Bronchus fibroblast of lung (primary cell): ENCODE measurements around the gene RNF39. TPM values are rescaled to one million over a fixed set of nuclear protein-coding genes. Genes with fewer than 3 reads are reported as not detected.

Experiments used
- total RNA-seq: library from RNA; depleted of rRNA; stranded (reverse); fragments of >200 nt; gene quantifications from 2 replicates; pipeline ENCODE4 v1.2.3, GENCODE V29; 2015

RNF39 gene
- not detected in 2 replicates for total RNA-seq

GRCh38 chr6:30075094-30075789 is at the start of gene RNF39:
Gene RNF39, minus strand, starts transcription at chr6:30075769. Its CDS starts 184 bp downstream, at chr6:30075585.

GRCh38 chr6:30113003-30113759 is 37.6 kb upstream of the RNF39 start, which contains the start of gene TRIM31:
Gene TRIM31, minus strand, starts transcription at chr6:30113090. Its CDS starts 285 bp downstream, at chr6:30112805.

GRCh38 chr6:30066577-30067459 is 8.8 kb downstream of the RNF39 start, which contains the start of gene PPP1R11:
Gene PPP1R11, plus strand, starts transcription at chr6:30067198. Its CDS starts 213 bp downstream, at chr6:30067411.

GRCh38 chr6:30061092-30061857 is 14.3 kb downstream of the RNF39 start, which contains the start of gene POLR1H:
Gene POLR1H, plus strand, starts transcription at chr6:30061265. Its CDS starts 260 bp downstream, at chr6:30061525.

Other genes with a start within 250 kb of the RNF39 start
- not detected in 2 replicates for gene HLA-G, start 247.9 kb downstream of the RNF39 start, total RNA-seq
- 133 and 140 TPM in 2 replicates for gene HLA-A, start 133.2 kb downstream of the RNF39 start, total RNA-seq
- gene POLR1H, start 14.5 kb downstream of the RNF39 start, total RNA-seq, result 30.8 and 33.3 TPM in 2 replicates
- 36.4 and 40.7 TPM in 2 replicates for gene PPP1R11, start 8.6 kb downstream of the RNF39 start, total RNA-seq
- gene TRIM31, start 37.3 kb upstream of the RNF39 start, total RNA-seq, result not detected in 2 replicates
- gene TRIM40, start 60.4 kb upstream of the RNF39 start, total RNA-seq, result not detected in 2 replicates
- gene TRIM10, start 85.4 kb upstream of the RNF39 start, total RNA-seq, result not detected in 2 replicates
- not detected in 2 replicates for gene TRIM15, start 87.8 kb upstream of the RNF39 start, total RNA-seq
- gene TRIM26, start 137.6 kb upstream of the RNF39 start, total RNA-seq, result 26.0 and 29.6 TPM in 2 replicates